Endothelial cell of umbilical vein (primary cell): ENCODE results near the gene PXMP4. TPM values are rescaled to one million over a fixed set of nuclear protein-coding genes. Genes with fewer than 3 reads are reported as not detected.

Experiments
- BruUV-seq: library from RNA; stranded (reverse); fragments of 400-500 nt; replicated peaks from 2 replicates; lab custom pipeline; 2021; lab: Mats Ljungman, UMichigan
- CTCF ChIA-PET: fragments of 300-600, 350-600 bp; sonication (Branson Sonifier 250); formaldehyde crosslinking; loops from one replicate; lab custom pipeline; 2021; ENCODE audit warnings: antibody characterized with exemption, inconsistent platforms; lab: Charles Lee
- POLR2A ChIA-PET: fragments of 300-600, 350-600 bp; sonication (Branson Sonifier 250); formaldehyde crosslinking; loops from one replicate; lab custom pipeline; 2021; ENCODE audit warnings: antibody characterized with exemption, inconsistent platforms; lab: Charles Lee
- DNase-seq: peaks from one replicate; pipeline ENCODE4 v3.0.0-alpha.2; 2011; ENCODE audit warnings: low read depth, low spot score
- FAIRE-seq: peaks from 2 replicates; lab custom pipeline; 2011; peaks lifted over from hg19 to GRCh38; lab: Jason Lieb, UNC
- H2AFZ ChIP-seq: 2 replicates; pipeline ENCODE4 v1.6.0; 2012; ENCODE audit warnings: low read depth, low read length, control low read depth, inconsistent platforms
- H3K27ac ChIP-seq: 2 replicates; pipeline ENCODE4 v1.5.1; 2011; ENCODE audit warnings: low read depth, mild to moderate bottlenecking, control low read depth, low read length, moderate library complexity; ENCODE audit not compliant: insufficient read depth
- H3K27me3 ChIP-seq, 2 experiments: 2 replicates each; pipeline versions ENCODE4 v1.6.0 to v1.6.1; 2011; ENCODE audit warnings: low read length in 2 of 2, mixed read lengths in 1 of 2; ENCODE audit not compliant: control insufficient read depth in 2 of 2, insufficient read depth in 2 of 2
- H3K36me3 ChIP-seq, 2 experiments: 2 replicates in 1 of 2; 3 replicates in 1 of 2; pipeline ENCODE4 v1.5.1; 2011; ENCODE audit warnings: low read length in 2 of 2, mild to moderate bottlenecking in 1 of 2, moderate library complexity in 1 of 2; ENCODE audit not compliant: control insufficient read depth in 2 of 2, insufficient read depth in 2 of 2; ENCODE audit errors: extremely low read depth in 1 of 2
- H3K4me1 ChIP-seq: 3 replicates; pipeline ENCODE4 v1.5.1; 2011; ENCODE audit warnings: mild to moderate bottlenecking, low read length; ENCODE audit not compliant: control insufficient read depth, insufficient read depth; ENCODE audit errors: extremely low read depth
- H3K4me2 ChIP-seq: 2 replicates; pipeline ENCODE4 v1.6.1; 2011; ENCODE audit warnings: low read length, control low read depth, mixed read lengths; ENCODE audit not compliant: insufficient read depth
- H3K4me3 ChIP-seq, 3 experiments: fragments of 200-600 bp in 1 of 3; sonication (generic), shearing (Covaris generic) in 1 of 3; replicated peaks in 1 of 3; 2 replicates each; pipeline ENCODE4 v1.5.1; 2011 to 2016; ENCODE audit warnings: control low read depth in 3 of 3, low read length in 3 of 3, mild to moderate bottlenecking in 2 of 3, inconsistent platforms in 1 of 3, low read depth in 1 of 3, moderate library complexity in 1 of 3; ENCODE audit not compliant: insufficient read depth in 1 of 3
- H3K79me2 ChIP-seq: 2 replicates; pipeline ENCODE4 v1.6.0; 2012; ENCODE audit warnings: low read length, inconsistent platforms; ENCODE audit not compliant: control insufficient read depth, insufficient read depth
- H3K9ac ChIP-seq: replicated peaks from 2 replicates; pipeline ENCODE3; 2011; ENCODE audit warnings: low read length, control low read depth; ENCODE audit not compliant: insufficient read depth; ENCODE audit errors: extremely low read depth
- H3K9me1 ChIP-seq: replicated peaks from 3 replicates; pipeline ENCODE4 v1.6.0; 2011; ENCODE audit warnings: mild to moderate bottlenecking, low read length; ENCODE audit not compliant: control insufficient read depth, insufficient read depth; ENCODE audit errors: extremely low read depth
- H3K9me3 ChIP-seq: replicated peaks from 2 replicates; pipeline ENCODE4 v1.5.1; 2012; ENCODE audit warnings: low read length, inconsistent platforms; ENCODE audit not compliant: control insufficient read depth, insufficient read depth
- H4K20me1 ChIP-seq: replicated peaks from 2 replicates; pipeline ENCODE3; 2011; ENCODE audit warnings: mild to moderate bottlenecking, low read length; ENCODE audit not compliant: control insufficient read depth, insufficient read depth; ENCODE audit errors: extremely low read depth
- CTCF ChIP-seq, 2 donors: IDR thresholded peaks; 1 replicate in 1 of 2; 2 replicates in 1 of 2; pipeline ENCODE4 v1.5.1; 2011; ENCODE audit warnings: low read length in 2 of 2, mild to moderate bottlenecking in 2 of 2, moderate library complexity in 2 of 2, control low read depth in 1 of 2, inconsistent platforms in 1 of 2, low read depth in 1 of 2; ENCODE audit not compliant: insufficient read depth in 1 of 2; ENCODE audit errors: extremely low read depth in 1 of 2
- EZH2 ChIP-seq: IDR thresholded peaks from 2 replicates; pipeline ENCODE4 v1.6.1; 2012; ENCODE audit warnings: borderline replicate concordance, low read depth, mild to moderate bottlenecking, moderate library complexity, low read length, inconsistent platforms; ENCODE audit not compliant: severe bottlenecking
- FOS ChIP-seq: IDR thresholded peaks from 2 replicates; pipeline ENCODE4 v1.6.1; 2011; ENCODE audit warnings: mild to moderate bottlenecking, low read length, moderate library complexity, borderline replicate concordance; ENCODE audit not compliant: insufficient read depth
- GATA2 ChIP-seq: IDR thresholded peaks from 2 replicates; pipeline ENCODE4 v1.7.0; 2011; ENCODE audit warnings: low read depth, mild to moderate bottlenecking, moderate library complexity, mixed read lengths, low read length; ENCODE audit not compliant: insufficient read length, insufficient read depth
- JUN ChIP-seq: IDR thresholded peaks from 2 replicates; pipeline ENCODE4 v1.6.1; 2011; ENCODE audit warnings: borderline replicate concordance, low read depth; ENCODE audit not compliant: insufficient read length, insufficient read depth
- MAX ChIP-seq: IDR thresholded peaks from 2 replicates; pipeline ENCODE4 v1.6.1; 2011; ENCODE audit not compliant: insufficient read depth, insufficient read length
- MYC ChIP-seq: IDR thresholded peaks from one replicate; pipeline ENCODE4 v1.6.1; 2011; ENCODE audit warnings: mild to moderate bottlenecking, low read depth, low read length
- POLR2A ChIP-seq: IDR thresholded peaks from 2 replicates; pipeline ENCODE4 v1.6.1; 2012; ENCODE audit warnings: low read depth, mild to moderate bottlenecking, control low read depth, low read length
- POLR2AphosphoS5 ChIP-seq: IDR thresholded peaks from 2 replicates; pipeline ENCODE4 v1.6.1; 2012; ENCODE audit warnings: low read depth, mild to moderate bottlenecking, control low read depth, low read length, moderate library complexity; ENCODE audit not compliant: insufficient read depth
- dilution Hi-C: fragments of 300-500 bp; cut with MboI; formaldehyde crosslinking; loops from one replicate; pipeline ENCODE4 v1.15.0; 2019; ENCODE audit warnings: low sequenced_read_pairs; ENCODE audit not compliant: extremely low pct_ligation_motif_present
- intact Hi-C: fragments of 100-400 bp; cut with micrococcal nuclease; formaldehyde crosslinking; loops from one replicate; pipeline ENCODE4 v1.10.0; 2022
- polyA plus RNA-seq, 4 experiments: library from polyadenylated mRNA; depleted of rRNA in 3 of 4; stranded (reverse) in 3 of 4; unstranded in 1 of 4; fragments of >200 nt; gene quantifications; 2 replicates each; pipeline versions ENCODE4 v1.2.1 to v1.2.3, GENCODE V29; 2011 to 2012; ENCODE audit warnings: missing spikeins in 1 of 4
- total RNA-seq: library from RNA; stranded (reverse); gene quantifications from 2 replicates; pipeline ENCODE4 v1.2.3, GENCODE V29; 2021

The PXMP4 gene
- total and polyA plus RNA-seq, 2 donors (not counting 3 experiments of a cell fraction or from before 2014, with no cell fraction given), result 6.9 to 8.5 TPM

- Histone ChIP-seq H3K4me2 (no peak overlapping the region), H3K9ac (no peak overlapping the region), H4K20me1 (no peaks in the 10 kb centered on the region), H3K4me3 (no peak overlapping the region), H3K4me1 (peaks cover 15% of the 10 kb centered on the region), H3K27me3 (no peaks in the 10 kb centered on the region), H3K9me1 (no peaks in the 10 kb centered on the region), H3K36me3 (no peaks in the 10 kb centered on the region), H3K79me2 (peaks cover 11% of the 10 kb centered on the region), H3K27ac (no peak overlapping the region), H2AFZ (no peak overlapping the region), H3K9me3 (no peaks in the 10 kb centered on the region)
- ChIA-PET POLR2A (no interaction called here), CTCF (no interaction called here)
- DNase-seq, result no peak
- FAIRE-seq, result no peak
- dilution Hi-C loops (no loop called here), intact Hi-C loops (no loop called here)
- TF ChIP-seq FOS (no peak), CTCF (IDR thresholded peaks at IDR 0.05; ENCODE audit: extremely low read depth in 1 of 2, insufficient read depth in 1 of 2, low read depth in 1 of 2, low read length in 2 of 2) (no peak), JUN (no peak), GATA2 (no peak), POLR2AphosphoS5 (no peak), MAX (no peak), POLR2A (no peak), EZH2 (no peak), MYC (no peak)
- no TSS peak for BruUV-seq
Observed at GRCh38 chr20:33677991-33678702, 42.0 kb downstream of the PXMP4 start.
